Stimulated activated CD4-positive, alpha-beta T cell treated with anti-CD3 and anti-CD28 coated beads, Interleukin-4, amount 100 ng/mL, for 24 hours (primary cell): ENCODE data around the gene PLCXD1.
"Not testable (repeated sequence)": the region's sequence is repeated elsewhere in the genome, so short reads cannot be mapped to it uniquely, and the experiment has no call there.

Source experiments
- DNase-seq: peaks from one replicate; pipeline ENCODE4 v3.0.0-alpha.2; 2020

Gene PLCXD1

GRCh38 chrX:295136-295535, 14.0 kb downstream of the PLCXD1 start:
- DNase-seq: no peak

DNA sequence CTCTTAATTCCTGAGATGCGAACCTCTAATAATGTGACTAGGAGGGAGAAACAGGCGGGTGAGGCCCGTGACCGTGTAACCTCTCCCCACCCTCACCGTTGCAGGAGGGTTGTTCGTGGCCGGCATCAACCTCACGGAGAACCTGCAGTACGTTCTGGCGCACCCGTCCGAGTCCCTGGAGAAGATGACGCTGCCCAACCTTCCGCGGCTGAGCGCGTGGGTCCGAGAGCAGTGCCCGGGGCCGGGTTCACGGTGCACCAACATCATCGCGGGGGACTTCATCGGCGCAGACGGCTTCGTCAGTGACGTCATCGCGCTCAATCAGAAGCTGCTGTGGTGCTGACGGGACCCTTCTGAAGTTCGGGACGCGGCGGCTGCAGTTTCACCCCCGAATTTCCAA, 17.8 kb downstream of the PLCXD1 start:
- DNase-seq: no peak

DNA sequence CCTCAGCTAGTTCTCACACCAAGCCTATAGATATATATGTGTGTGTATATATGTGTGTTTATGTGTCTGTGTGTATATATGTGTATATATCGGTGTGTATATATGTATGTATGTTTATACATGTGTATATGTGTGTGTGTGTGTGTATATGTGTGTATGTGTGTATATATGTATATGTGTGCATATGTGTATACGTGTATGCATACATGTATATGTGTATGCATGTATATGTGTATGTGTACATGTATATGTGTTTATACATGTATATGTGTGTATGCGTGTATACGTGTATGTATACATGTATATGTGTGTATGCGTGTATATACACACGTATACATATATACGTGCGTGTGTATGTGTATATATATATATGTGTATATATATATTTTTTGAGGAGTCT, 19.2 kb downstream of the PLCXD1 start:
- DNase-seq: no peak

GRCh38 chrX:302975-303374, 21.8 kb downstream of the PLCXD1 start:
- no peak for DNase-seq

GRCh38 chrX:305781-306613, 24.8 kb downstream of the PLCXD1 start:
- DNase-seq: not testable (repeated sequence)

- DNase-seq: not testable (repeated sequence)
Measured at GRCh38 chrX:306614-307251, 25.6 kb downstream of the PLCXD1 start.

GRCh38 chrX:307261-308111, 26.3 kb downstream of the PLCXD1 start:
- DNase-seq: no peak

- DNase-seq: no peak
Measured at GRCh38 chrX:308821-309520, 27.8 kb downstream of the PLCXD1 start.

DNA sequence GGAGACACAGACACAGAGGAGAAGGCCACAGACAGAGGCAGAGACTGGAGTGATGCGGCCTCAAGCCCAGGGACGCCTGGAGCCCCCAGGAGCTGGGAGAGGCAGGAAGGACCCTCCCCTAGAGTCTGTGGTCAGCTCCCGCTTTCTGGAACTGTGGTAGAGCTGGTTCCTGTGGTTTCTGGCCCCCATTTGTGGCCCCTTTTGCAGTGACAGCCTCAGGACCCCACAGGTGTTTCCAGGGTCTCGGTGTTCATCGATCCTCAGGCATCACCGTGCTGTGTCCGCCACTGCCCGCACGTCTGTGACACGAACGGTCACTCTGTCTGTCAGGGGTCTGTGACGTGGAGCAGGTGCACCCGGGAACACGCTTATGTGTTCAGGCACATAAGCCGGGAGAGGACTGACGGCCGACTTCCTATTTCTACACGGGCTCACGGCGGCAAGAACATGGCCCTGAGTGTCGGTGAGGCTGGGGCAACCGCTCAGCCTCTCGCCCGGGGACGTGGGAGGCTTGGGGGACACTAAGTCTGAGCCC, 29.5 kb downstream of the PLCXD1 start:
- no peak for DNase-seq

GRCh38 chrX:311156-312129, 30.3 kb downstream of the PLCXD1 start:
- DNase-seq: no peak

- DNase-seq: no peak
Measured at GRCh38 chrX:312621-313331, 31.6 kb downstream of the PLCXD1 start.

- DNase-seq: no peak
Measured at GRCh38 chrX:313546-313945, 32.4 kb downstream of the PLCXD1 start.

GRCh38 chrX:314049-314448, 32.9 kb downstream of the PLCXD1 start:
- DNase-seq: no peak

GRCh38 chrX:314781-315595, 33.8 kb downstream of the PLCXD1 start:
- DNase-seq: no peak

GRCh38 chrX:316351-317325, 35.5 kb downstream of the PLCXD1 start:
- DNase-seq: no peak

- DNase-seq: no peak
Measured at GRCh38 chrX:317424-318067, 36.4 kb downstream of the PLCXD1 start.

DNA sequence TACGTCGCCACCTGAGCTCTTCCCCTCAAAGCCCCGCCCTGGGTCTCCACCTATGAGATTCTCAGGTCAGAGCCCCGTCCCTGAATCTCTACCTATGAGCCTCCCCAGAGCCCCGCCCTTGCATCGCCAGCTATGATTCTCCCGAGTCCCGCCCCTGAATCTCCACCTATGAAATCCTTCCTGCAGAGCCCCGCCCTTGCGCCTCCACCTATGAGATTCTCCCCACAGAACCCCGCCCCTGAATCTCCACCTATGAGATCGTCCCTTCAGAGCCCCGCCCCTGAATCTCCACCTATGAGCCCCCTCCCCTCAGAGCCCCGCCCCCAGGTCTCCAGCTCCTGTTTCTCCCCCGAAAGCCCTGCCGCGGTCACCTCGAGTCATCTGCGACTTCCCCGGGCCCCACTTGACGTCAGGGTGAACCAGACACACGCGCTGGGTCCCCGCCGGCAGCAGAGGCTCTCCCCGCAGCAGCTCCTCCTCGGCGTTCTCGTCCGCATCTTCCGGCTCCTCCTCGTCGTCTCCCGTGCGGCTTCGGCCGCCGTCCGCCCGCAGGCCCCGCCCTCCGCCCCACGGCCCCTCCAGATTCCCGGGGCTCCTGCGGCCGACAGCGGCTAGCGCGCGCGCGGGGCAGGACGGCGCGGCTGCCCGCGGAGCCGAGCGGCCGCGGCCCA, 37.0 kb downstream of the PLCXD1 start:
- peak; percentile 99 for DNase-seq
